Endometrial microvascular endothelial cells (primary cell): Measurements from ENCODE around the gene DDAH1. TPM values are rescaled to one million over a fixed set of nuclear protein-coding genes. Genes with fewer than 3 reads are reported as not detected.

Experiments
- in situ Hi-C: cut with HindIII; loops from 2 replicates; pipeline ENCODE4 v1.10.0; 2017; ENCODE audit warnings: low sequenced_read_pairs, low pct_unique_long_range_greater_than_20kb; ENCODE audit errors: inconsistent ontology term
- total RNA-seq: library from RNA; depleted of rRNA; stranded (reverse); fragments of >200 nt; gene quantifications from one replicate; pipeline ENCODE4 v1.2.3, GENCODE V29; 2015; ENCODE audit errors: inconsistent ontology term

Gene DDAH1
- total RNA-seq, 1 donor from 2014 or later = 50.8 TPM

DNA sequence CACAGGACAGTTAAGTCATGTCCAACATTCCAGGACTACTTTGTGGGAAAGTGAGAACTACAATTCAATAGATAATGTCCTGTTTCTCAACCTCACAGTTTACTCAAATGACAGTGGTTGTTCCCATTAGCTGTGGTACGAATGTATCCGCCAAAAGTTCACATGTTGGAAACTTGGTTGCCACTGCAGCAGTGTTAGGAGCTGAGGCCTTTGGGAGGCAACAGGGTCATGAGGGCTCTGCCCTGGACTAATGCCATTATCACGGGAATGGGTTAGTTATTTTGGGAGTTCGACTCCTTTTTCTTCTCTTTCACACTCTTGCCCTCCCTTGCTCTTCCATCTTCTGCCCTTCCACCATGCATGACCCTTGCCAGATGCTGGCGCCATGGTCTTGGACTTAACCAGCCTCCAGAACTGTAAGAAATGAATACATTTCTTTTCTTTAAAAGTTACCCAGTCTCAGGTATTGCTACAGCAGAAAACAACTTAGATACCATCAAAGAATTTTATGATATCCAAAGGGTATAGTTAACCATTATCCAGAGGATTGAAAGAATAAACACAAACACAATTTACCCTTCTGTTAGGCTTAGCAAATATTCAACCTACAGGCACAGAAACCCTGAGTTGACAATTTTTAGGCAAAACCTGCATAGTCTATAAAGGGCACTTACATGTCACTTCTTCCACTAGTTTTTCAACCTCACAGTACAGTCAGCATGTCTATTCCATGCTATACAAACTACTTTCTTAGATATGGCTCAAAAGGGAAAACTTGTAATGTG lies 196.0 kb downstream of the DDAH1 start:
- in situ Hi-C loops = no loop called here

Other genes with a start within 250 kb of the DDAH1 start
- 35.2 TPM for gene C1orf52, start 205.5 kb downstream of the DDAH1 start, total RNA-seq
- gene BCL10, start 188.5 kb downstream of the DDAH1 start, total RNA-seq = 73.1 TPM
- gene CCN1, start 115.6 kb upstream of the DDAH1 start, total RNA-seq = 233 TPM
- 15.1 TPM for gene ZNHIT6, start 243.3 kb upstream of the DDAH1 start, total RNA-seq